H1 (cell line): Measurements from ENCODE around the gene SLC22A9. TPM values are rescaled to one million over a fixed set of nuclear protein-coding genes. Genes with fewer than 3 reads are reported as not detected.

Experiments used
- TAF7 ChIP-seq: optimal IDR thresholded peaks from 2 replicates; pipeline ENCODE3; 2011; ENCODE audit warnings: low read depth, mild to moderate bottlenecking, inconsistent platforms, low read length, moderate library complexity, borderline replicate concordance
- polyA plus RNA-seq, 7 experiments: library from polyadenylated mRNA; depleted of rRNA in 3 of 7; stranded (reverse) in 5 of 7; unstranded in 2 of 7; fragments of >200 nt in 5 of 7; fragments of 200-250 nt in 2 of 7; gene quantifications; 1 replicate in 5 of 7; 2 replicates in 1 of 7; 4 replicates in 1 of 7; pipeline versions ENCODE4 v1.2.1 to v1.2.3, GENCODE V29; 2011 to 2013; ENCODE audit warnings: missing spikeins in 2 of 7, mixed read lengths in 2 of 7
- total RNA-seq: library from RNA; stranded (reverse); fragmentation: NEBNext Ultra II Directional; extraction: Animal tissue kit (Norgen Biotek cat#: 25700); gene quantifications from 2 replicates; pipeline ENCODE4 v1.2.1, GENCODE V29; 2021

SLC22A9 gene
- total and polyA plus RNA-seq, 2 of the 8 experiments (the other 6 are each of a cell fraction or from before 2014, with no cell fraction given): not detected

DNA sequence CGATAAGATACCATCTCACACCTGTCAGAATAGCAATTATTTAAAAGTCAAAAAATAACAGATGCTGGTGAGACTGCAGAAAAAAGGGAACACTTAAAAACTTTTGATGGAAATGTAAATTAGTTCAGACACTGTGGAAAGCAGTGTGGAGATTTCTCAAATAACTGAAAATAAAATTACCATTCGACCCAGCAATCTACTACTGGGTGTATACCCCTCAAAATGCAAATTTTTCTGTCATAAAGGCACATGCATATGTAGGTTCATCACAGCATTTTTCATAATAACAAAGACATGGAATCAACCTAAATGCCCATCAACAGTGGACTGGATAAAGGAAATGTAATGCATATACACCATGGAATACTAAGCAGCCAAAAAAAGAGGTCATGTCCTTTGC lies 10.5 kb downstream of the SLC22A9 start (continued):
- no peak for TF ChIP-seq TAF7
